GM19099 (cell line): ENCODE results near the gene HOXB9.

Source experiments
- POLR2A ChIP-seq: IDR thresholded peaks from 3 replicates; pipeline ENCODE4 v1.6.1; 2011; ENCODE audit warnings: low read depth; ENCODE audit not compliant: insufficient read length; ENCODE audit errors: extremely low read depth

Gene HOXB9

DNA sequence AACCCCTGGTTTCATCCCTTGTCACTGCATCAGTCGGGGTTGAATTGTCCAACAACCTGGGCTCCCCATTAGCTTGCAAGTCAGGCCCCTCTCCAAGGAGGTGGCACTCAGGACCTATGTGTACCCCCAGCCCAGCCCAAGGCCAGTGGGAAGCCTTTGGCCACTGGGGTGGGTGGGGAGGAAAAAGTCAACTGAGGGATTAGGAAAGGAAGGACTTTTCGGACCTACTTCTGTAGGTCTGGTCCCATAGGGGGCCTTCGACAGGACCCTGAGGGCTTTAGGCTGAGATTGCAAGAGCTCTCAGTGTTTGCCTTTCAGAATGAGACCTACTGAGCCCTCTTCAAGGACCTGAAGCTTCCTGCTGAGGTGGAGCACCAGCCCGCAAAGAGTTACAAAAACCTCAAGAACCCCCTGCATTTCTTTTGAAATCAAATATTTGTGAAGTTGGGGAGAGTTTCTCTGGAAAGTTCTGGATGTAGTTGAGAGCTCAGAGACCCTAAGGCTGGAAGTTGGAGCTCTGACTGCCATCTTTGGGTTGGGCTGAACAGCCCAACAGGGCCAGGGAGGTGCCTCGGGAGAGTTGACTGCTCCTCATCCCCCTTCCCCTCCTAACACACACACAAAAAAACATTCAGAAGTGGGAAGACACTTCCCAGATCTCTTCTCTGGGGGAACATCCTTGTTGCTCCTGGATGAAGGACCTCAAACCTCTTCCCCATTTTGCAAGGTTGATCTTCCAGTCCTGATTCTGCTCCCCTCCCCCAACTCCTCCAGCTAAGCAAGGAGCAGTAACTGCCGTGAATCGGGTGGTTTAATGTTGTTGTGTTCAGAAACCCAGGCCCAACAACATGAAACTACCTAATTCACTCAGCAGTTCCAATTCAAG, 5.8 kb upstream of the HOXB9 start:
- TF ChIP-seq POLR2A: no peak

DNA sequence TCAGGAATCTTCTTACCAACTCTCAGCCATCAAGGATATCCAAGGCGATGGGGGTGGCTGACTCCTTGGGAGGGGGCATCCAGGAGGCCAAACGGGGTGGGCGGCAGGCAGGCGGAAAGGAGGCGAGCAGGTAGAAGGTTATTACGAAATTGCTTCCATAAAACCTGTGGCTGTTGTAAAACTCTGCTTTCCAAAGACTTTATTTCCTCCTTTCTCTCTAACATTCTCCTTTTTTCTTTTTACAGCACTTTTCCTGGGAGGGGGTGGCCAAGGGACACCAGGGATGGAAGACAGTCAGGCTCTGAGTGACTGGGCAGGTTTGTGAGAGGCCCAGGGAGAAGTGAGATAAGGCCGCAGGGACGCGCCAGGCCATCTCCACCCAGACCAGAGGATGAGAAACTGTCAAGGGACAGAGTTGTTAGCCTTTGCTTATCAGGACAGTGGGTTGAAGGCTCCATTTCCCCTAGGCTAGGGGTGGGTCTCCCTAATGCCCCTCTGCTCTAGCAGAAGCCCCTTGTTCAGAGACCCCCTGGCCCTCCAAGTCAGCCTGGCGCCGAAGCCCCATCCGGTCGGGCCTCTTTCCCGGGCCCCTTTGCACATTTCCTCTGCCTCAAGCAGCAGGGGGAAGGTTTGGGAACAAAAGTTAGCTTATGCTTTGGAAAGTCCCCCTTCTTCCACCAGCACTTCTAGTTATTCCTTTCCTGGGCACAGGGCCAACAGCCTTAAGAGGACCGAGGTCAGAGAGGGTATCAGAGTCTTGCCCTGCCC, 5.0 kb upstream of the HOXB9 start:
- no peak for TF ChIP-seq POLR2A

DNA sequence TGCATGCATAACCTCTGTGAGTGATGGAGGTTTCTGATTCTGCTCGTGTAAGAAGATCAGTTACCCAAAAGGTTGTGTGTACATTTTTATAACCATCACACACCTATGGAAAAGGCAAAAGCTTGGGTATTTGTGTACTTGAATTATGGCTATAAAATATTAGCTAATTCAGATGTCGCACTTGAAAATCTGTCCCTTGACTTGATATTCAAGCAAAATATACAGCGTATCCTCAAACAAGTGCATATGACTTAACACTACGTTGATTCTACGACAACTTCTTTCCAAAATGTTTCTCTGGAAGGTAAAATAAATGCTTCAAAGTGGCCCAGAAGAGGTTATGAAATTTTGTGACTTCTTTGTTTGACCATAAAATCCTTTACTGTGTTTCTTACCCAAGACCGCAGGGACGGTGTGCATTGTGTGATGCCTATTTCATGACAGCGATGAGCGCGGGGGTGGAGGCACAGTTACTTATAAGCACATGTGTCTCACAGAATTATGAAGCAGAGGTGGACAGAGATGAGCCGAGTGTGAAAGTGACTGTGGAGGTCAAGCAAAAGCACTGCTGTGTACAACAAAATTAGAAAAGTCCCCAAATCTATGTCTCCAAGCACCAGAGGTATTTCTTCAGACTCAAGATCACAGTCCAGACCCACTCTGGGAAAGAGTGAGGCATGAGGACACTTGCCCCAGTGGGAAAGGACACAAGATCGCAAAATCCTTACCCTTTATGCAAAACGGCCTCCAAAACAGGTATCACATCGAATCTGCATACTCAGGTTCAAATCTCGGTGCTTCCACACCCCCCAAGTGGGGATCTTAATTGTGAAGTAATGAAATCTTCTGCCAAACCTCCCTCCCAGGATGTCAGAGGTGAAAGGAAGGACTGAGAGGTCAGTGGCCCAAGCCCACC, 4.1 kb upstream of the HOXB9 start:
- TF ChIP-seq POLR2A: no peak

DNA sequence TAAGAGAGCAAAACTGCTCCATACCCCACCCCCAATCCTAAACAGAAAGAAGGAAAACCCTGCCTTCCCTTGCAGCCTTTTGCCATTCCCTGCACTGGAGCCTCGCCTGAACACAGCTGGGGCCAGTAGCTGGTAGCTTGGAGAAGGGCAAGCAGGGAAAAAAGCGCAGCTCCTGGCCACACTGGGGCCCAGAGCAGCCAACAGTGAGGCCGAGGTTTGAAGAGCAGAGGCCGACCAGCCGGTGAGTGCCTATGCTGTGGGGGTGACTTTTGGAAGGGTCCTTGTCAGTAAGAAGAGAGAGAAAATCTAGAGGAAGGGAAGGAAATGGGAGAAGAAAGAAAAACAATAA, 3.2 kb upstream of the HOXB9 start:
- TF ChIP-seq POLR2A: no peak

DNA sequence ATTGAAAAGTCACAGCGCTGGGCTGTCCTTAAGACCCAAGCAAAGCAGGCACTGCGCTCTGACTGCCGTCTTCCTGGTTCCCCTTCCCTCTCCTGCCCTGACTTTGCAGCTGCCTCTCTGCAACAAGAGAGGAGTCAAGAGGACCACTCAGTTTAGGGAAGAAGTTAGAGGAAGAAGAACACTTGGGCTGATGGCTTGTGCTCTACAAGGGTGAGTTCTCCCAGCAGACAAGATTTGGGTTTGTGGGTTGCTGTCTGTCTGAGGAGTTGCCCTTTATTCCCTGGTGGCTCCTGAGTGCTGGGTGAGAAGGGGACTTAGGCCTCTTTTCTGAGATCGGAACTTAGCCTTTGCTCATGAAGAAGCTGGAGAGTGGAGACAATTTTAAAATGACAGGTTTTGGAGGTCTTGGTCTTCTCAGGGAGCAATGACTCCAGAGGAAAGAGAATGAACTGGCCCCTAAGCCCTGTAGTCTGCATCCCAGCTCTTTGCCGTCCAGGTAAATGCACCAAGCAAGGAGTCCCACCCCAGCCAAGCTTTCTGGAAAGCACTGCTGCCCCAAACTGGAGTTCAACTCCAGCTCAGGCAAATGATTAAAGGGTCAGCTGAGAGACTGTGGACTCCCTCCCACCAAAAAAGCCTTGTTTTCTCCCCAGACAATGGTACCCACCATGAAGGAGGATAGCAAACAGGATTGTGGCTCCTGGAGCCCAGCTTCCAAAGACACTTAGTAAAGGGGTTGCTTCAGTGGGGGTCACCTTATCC, 2.7 kb upstream of the HOXB9 start:
- no peak for TF ChIP-seq POLR2A

DNA sequence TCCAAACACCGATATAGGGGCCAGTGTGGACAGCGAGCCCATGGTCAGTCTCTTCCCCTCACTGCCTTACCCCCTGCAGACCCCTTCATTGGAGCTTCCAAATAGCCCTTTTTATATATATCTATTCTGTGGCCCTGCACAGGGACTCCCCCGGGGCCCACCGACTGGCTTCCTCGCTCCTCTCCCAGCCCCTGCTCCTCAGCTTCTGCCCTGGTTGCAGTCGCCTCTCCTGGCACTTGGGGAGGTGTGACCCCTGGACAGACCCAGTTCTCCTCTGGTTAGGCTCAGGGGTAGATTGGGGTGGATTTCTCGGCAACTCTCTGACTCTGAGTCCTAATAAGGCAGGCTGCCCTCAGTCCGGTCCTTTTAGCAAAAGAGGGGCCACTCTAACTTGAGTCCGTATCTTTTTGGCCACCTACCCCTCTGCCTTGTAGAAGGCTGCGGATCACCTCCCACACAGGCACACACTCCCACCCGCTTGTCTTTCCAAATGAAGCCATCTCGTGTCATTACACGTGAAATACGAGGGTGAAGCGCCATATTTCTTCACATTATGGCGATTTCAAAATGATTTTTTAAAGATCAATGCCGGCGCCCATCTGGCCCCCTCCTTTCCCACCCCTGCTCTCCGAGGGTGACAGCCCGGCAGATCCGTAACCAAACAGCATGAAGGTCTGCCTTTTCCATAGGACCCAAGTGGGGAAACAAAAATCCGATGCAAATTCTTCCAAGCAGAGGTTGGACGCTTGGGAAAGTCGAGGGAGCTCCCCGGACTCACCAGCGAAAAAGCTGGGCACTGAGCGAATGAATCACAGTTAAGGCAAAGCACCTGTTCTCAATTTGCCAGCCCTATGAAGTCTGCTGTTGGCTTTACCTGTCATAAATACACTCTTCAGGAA, 1.7 kb upstream of the HOXB9 start:
- no peak for TF ChIP-seq POLR2A

DNA sequence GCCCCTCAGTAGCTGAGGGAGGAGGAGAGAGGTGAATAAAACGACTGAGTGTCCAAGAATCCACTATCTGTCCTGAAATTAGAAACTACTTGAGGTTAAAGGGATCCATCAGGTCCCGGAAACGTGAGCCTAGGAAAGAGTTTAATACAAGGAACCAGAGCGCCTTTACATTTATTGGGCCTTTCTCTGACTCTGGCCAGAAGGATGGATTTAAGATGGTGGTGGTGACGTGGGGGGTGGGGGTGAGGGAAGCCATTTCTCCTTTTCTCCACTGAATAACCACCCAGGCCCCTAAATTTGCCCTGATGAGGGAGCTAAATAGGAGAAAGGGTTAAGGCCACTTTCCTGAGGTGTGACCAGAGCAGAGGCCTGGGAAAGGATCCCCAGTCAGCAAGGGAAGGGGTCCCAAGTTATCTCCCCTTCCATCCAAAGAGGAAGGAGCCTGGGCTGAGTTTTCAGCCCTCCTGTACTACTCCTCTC, 1.0 kb upstream of the HOXB9 start:
- TF ChIP-seq POLR2A: no peak

DNA sequence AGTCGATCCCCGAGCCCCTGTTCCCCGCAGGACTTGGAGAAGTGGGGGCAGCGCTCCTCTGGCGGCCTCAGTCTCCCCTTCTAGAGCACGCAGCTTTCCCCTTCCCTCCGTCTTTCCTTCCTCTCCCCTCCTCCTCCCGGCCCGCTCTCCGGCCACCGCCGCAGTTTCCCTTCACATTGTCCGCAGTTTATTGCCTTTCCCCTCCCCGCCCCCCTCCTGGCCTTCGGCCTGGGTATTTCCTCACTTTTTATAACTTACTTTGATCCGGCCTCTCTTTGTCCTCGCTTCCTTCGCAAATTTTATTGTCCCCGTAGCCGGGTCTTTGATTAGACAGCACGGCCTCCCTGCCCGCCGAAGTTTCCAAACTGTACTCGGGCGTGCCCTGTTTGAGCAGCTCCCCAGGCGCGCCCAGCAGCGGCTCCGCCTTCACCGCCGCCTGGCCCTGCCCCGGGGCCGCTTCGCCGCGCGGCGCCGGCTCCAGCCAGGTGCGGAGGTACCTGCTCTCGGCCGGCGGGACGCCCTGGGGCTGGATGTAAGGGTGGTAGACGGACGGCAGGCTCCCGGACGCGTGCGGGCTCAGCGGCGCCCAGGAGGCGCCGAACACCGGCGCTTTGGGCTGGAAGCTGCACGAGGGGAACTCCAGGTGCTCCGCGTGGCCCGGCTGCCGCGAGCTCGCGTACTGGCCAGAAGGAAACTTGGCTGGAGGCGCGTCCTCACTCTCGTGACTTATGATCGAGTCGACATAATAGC, 488 bp downstream of the HOXB9 start:
- no peak for TF ChIP-seq POLR2A

DNA sequence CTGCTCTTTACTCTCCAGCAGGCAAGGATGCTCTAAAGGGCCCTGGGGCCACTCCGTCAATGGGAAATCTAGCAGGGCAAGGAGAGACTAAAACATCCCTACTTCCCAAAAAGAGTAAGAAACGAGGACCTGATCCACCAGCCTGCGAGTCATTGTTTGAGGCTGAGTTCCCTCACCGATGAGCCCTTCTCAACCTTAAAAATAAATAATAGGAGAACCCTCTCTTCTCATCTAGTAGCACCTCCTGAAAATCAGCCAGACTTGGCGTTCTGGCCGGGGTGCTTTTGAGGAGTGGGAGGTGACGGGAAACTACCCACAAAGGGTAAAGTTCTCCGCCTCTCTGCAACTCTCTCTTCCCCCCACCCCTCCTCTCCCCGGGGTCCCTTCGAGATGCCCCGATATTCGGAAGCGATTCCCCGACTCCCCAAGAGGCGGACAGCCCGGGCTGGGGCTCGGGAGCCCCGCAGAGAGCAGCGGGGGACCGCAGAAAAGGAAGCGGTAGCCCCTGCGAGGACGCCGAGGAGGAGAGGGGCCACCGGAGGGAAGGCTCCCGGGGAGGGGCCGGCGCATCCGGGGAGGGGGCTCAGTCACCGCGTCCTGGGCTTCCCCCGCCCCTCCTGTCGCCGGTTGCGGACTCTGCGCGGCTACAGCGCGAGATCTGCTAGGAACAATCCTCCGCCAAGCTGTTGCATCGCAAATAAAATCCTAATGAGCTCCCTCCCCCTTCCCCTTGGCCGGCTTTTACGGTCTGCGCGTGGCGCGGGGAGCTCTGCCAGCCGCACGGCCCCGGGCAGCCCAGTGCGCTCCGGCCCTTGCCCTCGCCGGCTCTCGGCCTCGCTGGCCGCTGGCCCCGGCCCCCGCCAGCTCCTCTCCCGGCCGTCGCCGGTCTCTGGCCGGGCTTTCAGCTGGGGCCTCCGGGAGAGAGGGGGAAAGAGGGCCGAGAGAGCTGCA, 1.3 kb downstream of the HOXB9 start:
- no peak for TF ChIP-seq POLR2A

DNA sequence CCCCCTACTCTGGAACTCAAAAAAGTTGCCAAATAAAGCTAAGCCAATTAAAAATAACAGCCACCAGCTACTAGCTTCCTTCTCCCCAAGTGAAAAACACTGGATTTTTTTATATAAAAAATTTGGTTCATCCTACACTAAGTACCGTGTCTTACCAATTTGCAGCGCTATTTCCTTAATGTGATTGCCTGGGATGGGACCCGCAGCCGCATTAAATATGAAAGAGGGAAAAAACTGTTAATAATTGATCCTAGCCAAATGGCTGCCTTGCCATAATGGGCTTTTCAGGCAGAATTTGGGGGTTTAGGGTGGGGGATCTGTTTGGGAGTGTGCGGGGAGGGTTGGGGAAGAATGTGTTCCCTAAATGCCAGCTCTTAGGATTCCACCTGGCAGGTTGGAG, 2.0 kb downstream of the HOXB9 start:
- no peak for TF ChIP-seq POLR2A

DNA sequence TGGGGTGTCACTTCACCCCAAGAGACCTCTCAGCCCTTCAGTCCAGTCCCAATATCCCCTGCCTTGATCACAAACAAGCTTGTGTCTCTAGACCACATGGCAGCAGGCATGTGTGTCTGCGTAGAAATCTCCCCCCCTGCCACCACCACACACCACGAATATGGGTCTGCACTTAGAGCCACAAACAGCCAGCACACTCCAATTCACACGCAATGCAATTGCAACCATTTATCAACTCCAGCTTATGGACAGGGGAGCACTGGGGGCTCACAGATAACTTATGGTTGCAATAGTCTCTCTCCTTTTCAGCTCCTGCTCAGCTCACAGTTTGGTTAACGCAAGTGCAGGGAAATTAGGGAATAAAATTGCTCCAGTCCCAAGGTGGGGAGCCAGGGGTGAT, 2.6 kb downstream of the HOXB9 start:
- TF ChIP-seq POLR2A: no peak

DNA sequence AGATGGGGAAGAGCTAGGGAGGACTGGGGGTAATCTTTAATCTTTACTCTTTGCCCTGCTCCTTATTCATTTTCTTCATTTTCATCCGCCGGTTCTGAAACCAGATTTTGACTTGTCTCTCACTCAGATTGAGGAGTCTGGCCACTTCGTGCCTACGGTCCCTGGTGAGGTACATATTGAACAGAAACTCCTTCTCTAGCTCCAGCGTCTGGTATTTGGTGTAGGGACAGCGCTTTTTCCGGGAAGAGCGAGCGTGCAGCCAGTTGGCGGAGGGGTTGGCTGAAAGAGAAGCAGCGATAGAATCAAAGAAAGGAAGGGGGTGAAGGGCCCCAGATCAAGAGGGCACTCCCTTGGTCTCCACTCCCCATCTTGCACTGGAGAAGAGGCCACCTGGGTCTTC, 3.3 kb downstream of the HOXB9 start:
- TF ChIP-seq POLR2A: no peak
